Measurements from ENCODE around the gene SIX1. TPM values are rescaled to one million over a fixed set of nuclear protein-coding genes. Genes with fewer than 3 reads are reported as not detected.

The SIX1 gene
- total and polyA plus RNA-seq, 10 donors: 0.03 TPM; not detected in 9

- intact Hi-C loops (cut with DNase I; ENCODE audit: low total_unique reads): no loop called here
- 6 to 12% (median 10%) methylated on average over 14 of the region's 14 CpGs for WGBS, 5 donors
- peaks cover 32 to 75% (median 63%) of the 10 kb centered on the region in 6 donors for H3K4me1 ChIP-seq
- no peak overlapping the region for H3K27ac ChIP-seq
- no peaks in the 10 kb centered on the region for H3K36me3 ChIP-seq
- H3K9me3 ChIP-seq: peaks cover 0 to 13% (median 0%) of the 10 kb centered on the region in 8 donors
- no peak for DNase-seq
- no peak for TF ChIP-seq POLR2AphosphoS5 (IDR thresholded peaks at IDR 0.05)
- no peak for TF ChIP-seq POLR2A (IDR thresholded peaks at IDR 0.05)
- no peak for TF ChIP-seq CTCF (IDR thresholded peaks at IDR 0.05 in 8 of 11, conservative IDR thresholded peaks at IDR 0.05 in 3 of 11)
- no peak overlapping the region for H3K4me3 ChIP-seq
- peaks cover 12 to 100% (median 99%) of the 10 kb centered on the region in 7 donors for H3K27me3 ChIP-seq (replicated peaks in 1 of 7)
Observed at GRCh38 chr14:60653701-60654161, 4.5 kb upstream of the SIX1 start.

- DNase-seq: no peak
- intact Hi-C loops (cut with DNase I; ENCODE audit: low total_unique reads): no loop called here
Observed at GRCh38 chr14:60652674-60653651, 3.7 kb upstream of the SIX1 start.

GRCh38 chr14:60651796-60652673 is 2.8 kb upstream of the SIX1 start:
- 6 to 11% (median 8%) methylated on average over 32 to 38 of the region's 38 CpGs for WGBS, 5 donors
- TF ChIP-seq POLR2AphosphoS5 (IDR thresholded peaks at IDR 0.05) (no peak), POLR2A (IDR thresholded peaks at IDR 0.05) (no peak), CTCF (IDR thresholded peaks at IDR 0.05 in 8 of 11, conservative IDR thresholded peaks at IDR 0.05 in 3 of 11) (no peak)
- intact Hi-C loops (cut with DNase I; ENCODE audit: low total_unique reads): no loop called here
- Histone ChIP-seq H3K27me3 (replicated peaks in 1 of 7) (peaks cover 15 to 100% (median 99%) of the 10 kb centered on the region in 7 donors), H3K4me3 (peak overlapping the region in 1 of 8 donors; percentile 21), H3K9me3 (peaks cover 0 to 16% (median 0%) of the 10 kb centered on the region in 8 donors), H3K4me1 (peaks cover 34 to 76% (median 66%) of the 10 kb centered on the region in 6 donors), H3K36me3 (no peaks in the 10 kb centered on the region), H3K27ac (no peak overlapping the region)
- DNase-seq: no peak

More at GRCh38 chr14:60652674-60653651, 3.7 kb upstream of the SIX1 start:
- WGBS, 5 donors: 6 to 14% (median 7%) methylated on average over 36 to 50 of the region's 50 CpGs
- no peaks in the 10 kb centered on the region for H3K36me3 ChIP-seq
- peaks cover 36 to 76% (median 66%) of the 10 kb centered on the region in 6 donors for H3K4me1 ChIP-seq
- peak overlapping the region in 2 of 8 donors; percentile 4 to 21 for H3K4me3 ChIP-seq
- no peak overlapping the region for H3K27ac ChIP-seq
- H3K9me3 ChIP-seq: peaks cover 0 to 16% (median 0%) of the 10 kb centered on the region in 8 donors
- TF ChIP-seq POLR2AphosphoS5 (IDR thresholded peaks at IDR 0.05) (peak in 1 of 3 donors; percentile 14), POLR2A (IDR thresholded peaks at IDR 0.05) (no peak)
- peaks cover 12 to 100% (median 99%) of the 10 kb centered on the region in 7 donors for H3K27me3 ChIP-seq (replicated peaks in 1 of 7)

- H3K4me1 ChIP-seq: peaks cover 28 to 73% (median 61%) of the 10 kb centered on the region in 6 donors
- WGBS, 5 donors: 5 to 10% (median 8%) methylated on average over 5 of the region's 5 CpGs
- intact Hi-C loops (cut with DNase I; ENCODE audit: low total_unique reads): no loop called here
Observed at GRCh38 chr14:60651086-60651795, 2.0 kb upstream of the SIX1 start.

More at GRCh38 chr14:60651086-60651795, 2.0 kb upstream of the SIX1 start:
- no peak for DNase-seq
- Histone ChIP-seq H3K27ac (no peak overlapping the region), H3K36me3 (no peaks in the 10 kb centered on the region), H3K4me3 (no peak overlapping the region), H3K9me3 (peaks cover 0 to 16% (median 0%) of the 10 kb centered on the region in 8 donors), H3K27me3 (replicated peaks in 1 of 7) (peaks cover 17 to 100% (median 99%) of the 10 kb centered on the region in 7 donors)
- TF ChIP-seq CTCF (IDR thresholded peaks at IDR 0.05 in 8 of 11, conservative IDR thresholded peaks at IDR 0.05 in 3 of 11) (no peak), POLR2AphosphoS5 (IDR thresholded peaks at IDR 0.05) (no peak), POLR2A (IDR thresholded peaks at IDR 0.05) (no peak)

Measured in spleen (tissue), 11 donors.